GM18520 (cell line): ENCODE data around the gene PDE9A.
"Not testable (repeated sequence)": the region's sequence is repeated elsewhere in the genome, so short reads cannot be mapped to it uniquely, and the experiment has no call there.

ENCODE experiments used
- ATAC-seq: cut with Tn5 transposase; IDR thresholded peaks from one replicate; pipeline ENCODE4 v1.9.1; 2021; ENCODE audit not compliant: unreplicated experiment

Gene PDE9A

DNA sequence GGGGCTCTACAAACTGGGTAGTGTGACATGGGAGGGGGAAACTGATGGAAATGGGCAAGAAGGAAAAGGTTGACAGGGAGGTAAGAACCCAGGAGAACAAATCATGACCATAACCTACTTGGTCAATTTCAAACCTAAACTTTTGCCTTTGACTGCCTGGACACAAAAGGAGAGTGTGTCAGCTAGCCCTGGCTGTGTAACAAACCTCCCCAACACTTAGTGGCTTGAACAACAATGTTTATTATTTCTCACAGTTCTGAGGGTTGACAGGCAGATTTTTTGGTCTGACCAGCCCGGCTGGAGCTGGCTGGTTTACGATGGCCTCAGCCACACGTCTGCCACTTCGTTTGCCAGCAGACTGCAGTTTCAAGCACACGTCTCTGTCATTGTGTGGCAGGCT, 133.5 kb downstream of the PDE9A start:
- no peak for ATAC-seq

GRCh38 chr21:42787613-42788012, 134.2 kb downstream of the PDE9A start:
- no peak for ATAC-seq

DNA sequence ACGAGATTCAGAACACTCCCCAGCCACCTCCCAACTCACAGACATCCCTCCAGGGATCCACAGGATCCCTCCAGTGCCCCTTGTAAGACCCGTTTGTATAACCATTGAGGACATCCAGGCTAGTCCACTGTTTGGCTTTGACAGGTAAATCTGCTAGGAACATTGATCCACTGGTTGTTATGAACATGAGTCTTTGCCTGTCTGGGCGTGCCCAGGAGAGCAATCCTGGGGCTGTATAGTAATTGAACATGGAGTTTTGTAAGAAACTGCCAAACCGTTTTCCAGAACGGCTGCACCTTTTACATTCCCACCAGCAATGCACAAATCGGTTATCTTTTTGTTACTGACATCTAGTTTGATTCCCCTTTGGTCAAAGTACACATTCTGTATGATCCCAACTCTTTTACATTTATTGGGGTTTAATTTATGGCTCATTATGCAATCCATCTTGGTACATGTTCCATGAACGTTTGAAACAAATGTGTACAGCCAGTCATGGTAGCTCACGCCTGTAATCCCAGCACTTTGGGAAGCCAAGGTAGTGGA, 137.2 kb downstream of the PDE9A start:
- ATAC-seq: no peak

GRCh38 chr21:42793774-42794173, 140.4 kb downstream of the PDE9A start:
- ATAC-seq: no peak

GRCh38 chr21:42794551-42794950, 141.1 kb downstream of the PDE9A start:
- ATAC-seq: no peak

DNA sequence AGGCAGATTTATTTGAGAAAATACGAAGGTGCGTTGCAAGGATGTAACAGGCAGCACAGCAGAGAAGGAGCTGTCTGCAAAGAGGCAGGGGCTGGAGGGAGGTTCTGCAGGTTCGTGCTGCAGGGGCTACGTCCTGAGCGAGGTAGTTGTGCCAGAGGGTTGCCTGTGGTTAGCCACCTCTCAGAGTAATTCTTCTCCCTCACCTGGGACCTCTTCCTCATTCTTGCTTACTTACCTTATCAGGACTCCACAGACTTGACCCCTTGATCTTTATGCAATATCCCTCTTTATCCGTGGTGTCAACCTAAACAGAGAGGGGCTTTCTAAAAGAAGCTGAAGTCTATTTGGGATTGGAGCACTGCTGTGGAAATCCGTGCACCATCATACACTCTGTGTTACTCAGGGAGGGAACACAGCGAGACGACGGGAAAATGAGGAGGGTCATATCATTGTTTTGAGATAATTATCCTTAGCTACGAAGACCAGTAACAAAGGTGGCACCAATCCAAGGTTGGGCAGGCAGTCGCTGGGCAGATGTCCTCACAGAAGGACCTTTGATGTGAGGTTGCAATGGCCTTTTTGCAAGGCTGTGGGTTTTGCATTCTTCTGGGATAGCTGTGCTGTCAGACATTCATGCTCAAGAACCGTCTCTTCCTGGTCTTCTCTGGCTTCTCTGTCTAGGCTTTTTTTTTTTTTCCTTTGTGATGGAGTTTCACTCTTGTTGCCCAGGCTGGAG, 143.1 kb downstream of the PDE9A start:
- no peak for ATAC-seq

DNA sequence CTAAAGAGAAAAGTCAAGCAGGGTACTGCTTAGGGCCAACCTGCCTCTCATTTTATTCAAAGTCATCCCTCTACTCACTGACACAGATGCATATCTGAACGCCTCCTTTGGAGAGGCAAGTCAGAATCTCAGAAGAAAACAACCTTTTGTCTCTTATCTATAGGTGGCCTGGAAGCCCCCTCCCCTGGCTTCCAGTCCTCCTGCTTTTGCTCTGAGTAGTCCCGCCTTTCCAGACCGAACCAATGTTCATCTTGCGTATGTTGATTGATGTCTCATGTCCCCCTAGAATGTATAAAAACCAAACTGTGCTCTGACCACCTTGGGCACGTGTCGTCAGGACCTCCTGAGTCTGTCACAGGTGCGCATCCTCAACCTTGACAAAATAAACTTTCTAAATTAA, 144.1 kb downstream of the PDE9A start:
- ATAC-seq: no peak

- ATAC-seq: no peak
Measured at GRCh38 chr21:42798106-42798505, 144.7 kb downstream of the PDE9A start.

DNA sequence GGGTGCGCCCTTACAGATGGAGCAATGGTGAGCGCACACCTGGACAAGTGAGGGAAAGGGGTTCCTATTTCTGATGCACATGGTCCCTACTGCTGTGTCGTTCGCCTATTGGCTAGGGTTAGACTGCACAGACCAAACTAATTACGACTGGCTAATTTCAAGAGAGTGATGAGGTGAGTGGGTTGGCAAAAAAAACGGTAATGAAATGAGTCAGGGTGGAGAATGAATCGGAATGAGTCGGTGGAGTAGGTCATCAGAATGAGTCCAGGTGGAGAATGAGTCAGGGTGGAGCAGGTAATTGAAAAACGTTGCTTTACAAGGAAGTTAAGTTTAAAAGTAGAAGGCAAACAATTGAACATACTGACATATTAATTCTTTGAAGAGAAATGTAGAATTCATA, 146.1 kb downstream of the PDE9A start:
- no peak for ATAC-seq

DNA sequence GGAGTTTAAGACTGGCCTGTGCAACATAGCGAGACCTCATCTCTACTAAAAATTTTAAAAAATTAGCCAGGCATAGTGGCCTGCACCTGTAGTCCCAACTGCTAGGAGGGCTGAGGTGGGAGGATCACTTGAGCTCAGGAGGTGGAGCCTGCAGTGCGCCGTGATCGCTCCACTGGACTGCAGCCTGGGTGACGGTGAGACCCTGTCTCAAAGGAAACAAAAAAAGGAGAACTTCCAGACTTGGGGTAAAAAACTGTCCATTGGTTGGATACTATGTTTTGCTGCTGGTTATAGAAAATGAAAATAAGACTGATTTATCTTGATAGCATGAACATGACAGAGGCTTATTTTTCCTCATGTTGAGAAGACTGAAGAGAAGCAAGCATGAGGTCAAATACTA, 146.5 kb downstream of the PDE9A start:
- no peak for ATAC-seq

GRCh38 chr21:42801616-42802015, 148.2 kb downstream of the PDE9A start:
- not testable (repeated sequence) for ATAC-seq

DNA sequence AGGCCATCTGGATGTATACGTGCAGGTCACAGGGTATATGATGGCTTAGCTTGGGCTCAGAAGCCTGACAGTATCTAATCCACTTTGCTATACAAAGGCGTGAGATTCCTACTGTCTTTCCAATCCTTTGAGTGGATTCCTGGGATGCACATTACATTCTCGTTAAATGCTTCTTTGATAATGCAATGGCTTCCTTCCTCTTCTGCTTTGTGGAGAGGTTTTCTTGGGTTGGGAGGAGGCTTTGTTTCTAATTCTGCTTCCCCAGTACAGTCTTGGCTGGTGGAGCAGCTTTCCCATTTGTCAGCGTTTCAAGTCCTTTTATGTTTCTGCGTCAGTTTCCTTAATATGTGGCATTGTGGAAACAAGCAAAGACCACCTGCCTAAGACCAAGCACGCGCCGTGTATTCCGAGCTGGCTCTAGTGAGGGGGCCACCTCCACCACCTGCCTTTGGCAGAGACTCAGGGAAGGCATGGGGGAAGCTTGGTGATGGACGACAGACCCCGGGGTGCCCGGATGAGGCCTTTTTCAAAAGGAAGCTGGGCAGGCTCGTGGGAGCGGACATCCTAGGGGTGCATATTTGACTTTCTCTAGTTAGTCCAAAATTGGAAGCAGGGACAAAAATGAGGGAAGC, 153.2 kb downstream of the PDE9A start:
- ATAC-seq: no peak

DNA sequence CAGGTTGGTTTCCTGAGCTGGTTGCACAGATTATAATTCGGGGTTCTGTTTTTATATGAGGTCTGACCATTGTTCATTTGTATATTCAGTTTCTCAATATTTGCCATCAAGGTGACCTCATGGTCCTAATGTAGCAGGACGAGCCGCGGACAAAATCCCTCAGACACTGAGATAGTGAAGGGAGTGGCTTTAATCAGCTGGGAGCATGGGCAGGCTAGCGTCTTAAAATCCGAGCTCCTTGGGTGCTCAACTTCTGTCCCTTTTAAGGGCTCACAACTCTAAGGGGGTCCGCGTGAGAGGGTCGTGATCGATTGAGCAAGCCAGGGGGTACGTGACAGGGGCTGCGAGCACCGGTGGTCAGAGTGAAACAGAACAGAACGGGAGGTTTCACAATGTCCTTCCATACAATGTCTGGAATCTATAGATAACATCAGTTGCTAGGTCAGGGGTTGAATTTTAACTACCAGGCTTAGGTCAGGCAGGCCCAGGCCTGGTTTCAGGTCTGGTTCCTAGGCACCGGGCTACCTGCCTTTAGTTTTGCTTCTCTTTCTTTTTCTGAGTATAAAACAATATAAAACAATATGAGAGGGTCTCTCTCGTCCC, 154.0 kb downstream of the PDE9A start:
- ATAC-seq: not testable (repeated sequence)

- no peak for ATAC-seq
Measured at GRCh38 chr21:42807938-42808613, 154.7 kb downstream of the PDE9A start.

DNA sequence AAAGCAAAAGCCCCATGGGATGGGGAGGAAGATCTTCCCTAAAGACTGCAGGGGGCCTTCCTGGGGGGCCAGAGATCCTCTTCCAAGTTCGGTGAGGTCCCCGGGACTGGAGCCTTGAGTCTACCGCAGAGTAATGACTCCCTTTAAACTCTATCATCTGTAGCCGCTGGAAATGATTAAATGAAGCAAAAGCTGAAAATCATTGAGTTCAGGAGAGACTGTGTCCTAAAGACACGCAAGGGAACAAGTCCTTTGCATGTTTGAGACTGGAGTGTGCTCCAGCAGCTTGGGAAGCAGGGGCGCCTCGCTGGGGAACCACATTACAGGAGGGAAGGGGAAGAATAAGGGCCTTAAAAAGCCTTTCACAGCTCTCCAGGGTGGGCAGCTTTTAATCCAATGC, 155.8 kb downstream of the PDE9A start:
- ATAC-seq: no peak

DNA sequence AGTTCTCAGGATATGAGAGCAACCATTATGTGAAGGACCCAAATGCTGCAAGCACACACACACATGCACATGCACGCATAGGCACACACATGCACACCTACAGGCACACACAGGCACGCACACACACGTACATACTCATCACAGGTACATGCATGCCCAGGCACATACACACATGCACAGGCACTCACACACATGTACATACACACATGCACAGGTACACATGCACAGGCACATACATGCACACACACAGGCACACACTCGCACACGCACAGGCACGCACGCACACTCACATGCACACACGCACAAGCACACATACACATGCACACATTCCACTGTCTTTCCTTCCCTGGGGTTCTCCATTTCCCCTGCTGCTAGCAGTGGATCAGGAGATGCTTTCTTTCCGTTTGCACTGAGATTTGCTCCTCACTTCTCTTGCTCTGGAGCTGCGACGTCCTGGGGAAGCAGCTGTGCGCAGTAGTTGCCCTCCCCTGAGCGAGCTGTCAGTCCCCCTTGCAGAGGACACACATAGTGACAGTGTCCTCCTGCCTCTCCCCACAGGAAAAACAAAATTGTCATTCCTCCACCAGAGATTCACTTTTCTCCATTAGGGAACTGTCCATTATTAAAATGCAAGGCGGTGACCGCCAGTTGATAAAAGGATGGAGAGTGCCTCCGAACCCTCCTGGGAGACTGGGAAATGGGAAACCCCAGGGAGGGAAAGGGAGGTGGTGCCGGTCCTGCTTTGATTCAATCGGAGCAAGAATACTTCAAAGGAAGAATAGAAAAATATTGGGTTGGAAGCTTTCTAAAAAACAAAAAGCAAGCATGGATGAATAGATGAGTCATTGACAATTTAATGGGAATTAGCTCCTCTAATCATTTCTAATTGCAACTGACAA, 156.4 kb downstream of the PDE9A start:
- ATAC-seq: no peak

- ATAC-seq: no peak
Measured at GRCh38 chr21:42811960-42812359, 158.5 kb downstream of the PDE9A start.

GRCh38 chr21:42812528-42813241, 159.3 kb downstream of the PDE9A start:
- ATAC-seq: not testable (repeated sequence)

DNA sequence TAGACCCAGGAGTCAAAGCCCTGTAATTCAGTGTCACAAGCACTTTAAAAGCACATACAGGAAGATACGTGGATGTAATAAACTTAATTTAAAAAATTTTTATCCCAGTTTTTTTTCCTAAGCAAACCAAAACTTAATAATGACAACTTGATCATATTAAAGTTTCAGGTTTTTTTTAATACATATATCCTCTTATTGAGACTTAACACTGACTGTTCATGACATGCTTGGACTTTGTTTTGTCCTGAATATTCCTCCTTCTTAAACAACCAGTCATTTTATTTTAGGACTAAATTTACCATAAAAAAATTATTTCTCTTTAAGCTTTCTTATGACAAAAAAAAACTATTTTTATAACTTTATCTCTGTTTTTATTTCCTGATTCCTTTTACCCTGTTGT, 161.8 kb downstream of the PDE9A start:
- ATAC-seq: no peak

- no peak for ATAC-seq
Measured at GRCh38 chr21:42818328-42818749, 164.9 kb downstream of the PDE9A start.
